Caco-2 (cell line): ENCODE results near the gene SMARCD1. TPM values are rescaled to one million over a fixed set of nuclear protein-coding genes. Genes with fewer than 3 reads are reported as not detected.

ENCODE experiments used
- BruUV-seq: library from RNA; stranded (reverse); fragments of 400-500 nt; replicated peaks from 2 replicates; lab custom pipeline; 2021; lab: Mats Ljungman, UMichigan
- CTCF ChIA-PET: fragments of 300-600 bp; sonication (Branson Sonifier 250); formaldehyde crosslinking; loops from one replicate; lab custom pipeline; 2022; ENCODE audit warnings: antibody characterized with exemption; lab: Charles Lee
- POLR2A ChIA-PET: fragments of 300-600 bp; sonication (Branson Sonifier 250); formaldehyde crosslinking; loops from one replicate; lab custom pipeline; 2022; ENCODE audit warnings: antibody characterized with exemption; lab: Charles Lee
- DNase-seq, 2 experiments: peaks; one replicate each; pipeline versions ENCODE4 v3.0.0 to v3.0.0-alpha.2; 2020 to 2022
- H3K27me3 ChIP-seq: replicated peaks from 2 replicates; pipeline ENCODE4 v1.6.0; 2011; ENCODE audit warnings: low read length; ENCODE audit not compliant: control insufficient read depth, insufficient read depth
- H3K36me3 ChIP-seq: 2 replicates; pipeline ENCODE4 v1.5.1; 2011; ENCODE audit warnings: low read length; ENCODE audit not compliant: control insufficient read depth, insufficient read depth
- H3K4me1 ChIP-seq: fragments of 250-450 bp; sonication (Bioruptor Pico); 2 replicates; pipeline ENCODE4 v1.5.1; 2020; ENCODE audit warnings: mild to moderate bottlenecking
- H3K4me3 ChIP-seq: 2 replicates; pipeline ENCODE4 v1.5.1; 2011; ENCODE audit warnings: low read depth, mild to moderate bottlenecking, control low read depth, low read length
- H3K9me3 ChIP-seq: fragments of 250-450 bp; sonication (Bioruptor Pico); 2 replicates; pipeline ENCODE4 v1.5.1; 2020; ENCODE audit warnings: mild to moderate bottlenecking, moderate library complexity
- H3K27ac Mint-ChIP-seq: one replicate; pipeline ENCODE4 v1.8.0; 2022; ENCODE audit warnings: mixed read lengths; ENCODE audit not compliant: unreplicated experiment
- H3K27me3 Mint-ChIP-seq: one replicate; pipeline ENCODE4 v1.8.0; 2022; ENCODE audit warnings: mixed read lengths; ENCODE audit not compliant: insufficient read depth, unreplicated experiment
- H3K36me3 Mint-ChIP-seq: one replicate; pipeline ENCODE4 v1.8.0; 2022; ENCODE audit warnings: mild to moderate bottlenecking, mixed read lengths; ENCODE audit not compliant: insufficient read depth, unreplicated experiment
- H3K4me1 Mint-ChIP-seq: one replicate; pipeline ENCODE4 v1.8.0; 2022; ENCODE audit warnings: low read depth, mixed read lengths; ENCODE audit not compliant: unreplicated experiment
- H3K4me3 Mint-ChIP-seq: one replicate; pipeline ENCODE4 v1.8.0; 2022; ENCODE audit warnings: mild to moderate bottlenecking, moderate library complexity, mixed read lengths; ENCODE audit not compliant: unreplicated experiment
- H3K9me3 Mint-ChIP-seq: one replicate; pipeline ENCODE4 v1.8.0; 2022; ENCODE audit warnings: mixed read lengths; ENCODE audit not compliant: unreplicated experiment
- intact Hi-C: fragments of 100-400 bp; cut with micrococcal nuclease; formaldehyde crosslinking; loops from one replicate; pipeline ENCODE4 v1.10.0; 2022; ENCODE audit not compliant: unreplicated experiment
- total RNA-seq: library from RNA; stranded (reverse); gene quantifications from 2 replicates; pipeline ENCODE4 v1.2.3, GENCODE V29; 2022
- TF ChIP-seq, protein P1 (sequence below), 2 experiments: fragments of 200-600 bp in 1 of 2; IDR thresholded peaks; 1 replicate in 1 of 2; 2 replicates in 1 of 2; pipeline versions ENCODE4 v1.5.1 to v1.8.0; 2011 to 2022; ENCODE audit warnings: antibody characterized with exemption in 1 of 2, control low read depth in 1 of 2, inconsistent platforms in 1 of 2, low read depth in 1 of 2, low read length in 1 of 2, mild to moderate bottlenecking in 1 of 2, moderate library complexity in 1 of 2; ENCODE audit not compliant: insufficient read depth in 1 of 2, severe bottlenecking in 1 of 2, unreplicated experiment in 1 of 2

The SMARCD1 gene
- total RNA-seq, 1 experiment from 2014 or later: 158 TPM

DNA sequence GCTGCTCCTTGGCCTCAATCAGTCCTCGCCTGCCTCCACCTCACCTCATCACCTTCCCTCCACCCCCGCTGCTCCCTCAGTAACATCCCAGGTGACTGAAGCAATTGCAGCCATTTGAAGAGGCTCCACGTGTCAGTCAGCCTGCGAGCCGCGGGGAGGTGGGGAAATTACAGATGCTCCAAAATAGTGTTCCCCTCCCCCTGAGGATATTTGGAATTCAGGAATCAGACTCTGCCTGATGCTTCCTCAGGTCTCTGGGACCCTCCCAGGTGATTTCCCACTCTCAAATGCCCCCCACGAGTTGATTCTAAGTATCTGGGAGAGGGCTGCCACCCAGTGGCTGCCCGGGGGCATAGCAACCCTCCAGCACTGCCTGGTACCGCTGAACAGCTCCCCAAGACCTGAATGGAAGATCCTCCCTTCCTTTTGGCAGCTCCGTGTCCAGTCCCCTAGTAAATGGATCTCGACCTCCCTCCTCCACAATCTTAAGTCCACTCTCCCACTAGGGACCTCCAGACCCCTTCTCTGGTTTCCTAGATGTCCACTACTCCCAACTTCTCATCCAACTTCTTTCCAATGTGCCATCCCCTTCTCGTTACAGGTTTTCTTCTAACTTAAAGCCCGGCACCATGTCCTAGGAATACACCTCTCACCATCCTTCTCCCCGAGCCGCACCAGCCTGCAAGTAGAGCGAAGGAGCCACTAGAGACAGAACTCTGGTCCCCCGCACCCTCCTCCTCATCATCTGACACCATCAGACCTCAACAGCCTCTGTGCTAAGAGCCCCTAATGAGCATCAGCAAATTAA lies 29.1 kb upstream of the SMARCD1 start:
- TF ChIP-seq, protein P1, sequence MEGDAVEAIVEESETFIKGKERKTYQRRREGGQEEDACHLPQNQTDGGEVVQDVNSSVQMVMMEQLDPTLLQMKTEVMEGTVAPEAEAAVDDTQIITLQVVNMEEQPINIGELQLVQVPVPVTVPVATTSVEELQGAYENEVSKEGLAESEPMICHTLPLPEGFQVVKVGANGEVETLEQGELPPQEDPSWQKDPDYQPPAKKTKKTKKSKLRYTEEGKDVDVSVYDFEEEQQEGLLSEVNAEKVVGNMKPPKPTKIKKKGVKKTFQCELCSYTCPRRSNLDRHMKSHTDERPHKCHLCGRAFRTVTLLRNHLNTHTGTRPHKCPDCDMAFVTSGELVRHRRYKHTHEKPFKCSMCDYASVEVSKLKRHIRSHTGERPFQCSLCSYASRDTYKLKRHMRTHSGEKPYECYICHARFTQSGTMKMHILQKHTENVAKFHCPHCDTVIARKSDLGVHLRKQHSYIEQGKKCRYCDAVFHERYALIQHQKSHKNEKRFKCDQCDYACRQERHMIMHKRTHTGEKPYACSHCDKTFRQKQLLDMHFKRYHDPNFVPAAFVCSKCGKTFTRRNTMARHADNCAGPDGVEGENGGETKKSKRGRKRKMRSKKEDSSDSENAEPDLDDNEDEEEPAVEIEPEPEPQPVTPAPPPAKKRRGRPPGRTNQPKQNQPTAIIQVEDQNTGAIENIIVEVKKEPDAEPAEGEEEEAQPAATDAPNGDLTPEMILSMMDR (IDR thresholded peaks at IDR 0.05; ENCODE audit: insufficient read depth in 1 of 2, low read depth in 1 of 2, low read length in 1 of 2, severe bottlenecking in 1 of 2, unreplicated experiment in 1 of 2): peak; percentile 99
- H3K9me3 ChIP-seq: no peaks in the 10 kb centered on the region
- peak overlapping the region; percentile 20 for H3K4me3 ChIP-seq
- peaks cover 24% of the 10 kb centered on the region for H3K4me1 Mint-ChIP-seq
- peak; percentile 75 to 76 for DNase-seq
- no peaks in the 10 kb centered on the region for H3K27me3 ChIP-seq
- ChIA-PET POLR2A (interaction anchor here (0.5 to 1.2 kb wide), 3 partner anchors 27 to 1346 kb away, joined by 3 read pairs; partner anchors contain the start of gene RACGAP1), CTCF (interaction anchor here (0.6 to 3.2 kb wide), 30 partner anchors 10 to 227 kb away, joined by 3 to 43 read pairs (median 4); partner anchors contain the start of genes AQP6, CERS5, COX14 and NCKAP5L)
- intact Hi-C loops: loop anchor here (1.0 to 5.0 kb wide), 4 partner anchors 17 to 279 kb away; no protein-coding TSS in a partner anchor
- H3K36me3 ChIP-seq: no peaks in the 10 kb centered on the region
- H3K36me3 Mint-ChIP-seq: no peaks in the 10 kb centered on the region
- H3K27me3 Mint-ChIP-seq: peaks cover 2% of the 10 kb centered on the region
- no TSS peak for BruUV-seq
- peaks cover 22% of the 10 kb centered on the region for H3K4me1 ChIP-seq
- H3K9me3 Mint-ChIP-seq: no peaks in the 10 kb centered on the region
- peak overlapping the region; percentile 40 for H3K27ac Mint-ChIP-seq
- peak overlapping the region; percentile 94 for H3K4me3 Mint-ChIP-seq

DNA sequence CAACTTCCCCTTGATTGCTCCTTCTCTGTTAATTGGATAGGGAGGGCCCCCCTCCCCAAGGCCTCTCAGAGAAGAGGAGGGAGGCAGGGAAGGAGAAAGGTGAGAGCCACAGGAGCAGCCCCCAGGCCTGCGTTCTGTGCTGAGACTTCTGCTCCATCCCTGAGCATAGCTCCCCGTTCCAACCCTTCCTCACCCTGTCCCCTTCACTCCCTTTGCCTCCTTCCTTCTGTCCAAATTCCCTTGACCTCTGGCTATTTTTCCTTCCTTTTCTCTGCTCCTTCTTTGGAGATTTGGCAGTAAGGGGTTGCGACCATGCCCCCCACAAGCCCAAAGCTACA lies 28.5 kb upstream of the SMARCD1 start:
- TF ChIP-seq, protein P1 (IDR thresholded peaks at IDR 0.05; ENCODE audit: insufficient read depth in 1 of 2, low read depth in 1 of 2, low read length in 1 of 2, severe bottlenecking in 1 of 2, unreplicated experiment in 1 of 2): no peak
- Histone ChIP-seq H3K4me1 (peaks cover 16% of the 10 kb centered on the region), H3K4me3 (peak overlapping the region; percentile 73), H3K27me3 (no peaks in the 10 kb centered on the region), H3K36me3 (no peaks in the 10 kb centered on the region), H3K9me3 (no peaks in the 10 kb centered on the region)
- no peak for DNase-seq
- BruUV-seq: no TSS peak
- Mint-ChIP-seq H3K36me3 (no peaks in the 10 kb centered on the region), H3K27ac (no peak overlapping the region), H3K4me3 (peak overlapping the region; percentile 94), H3K9me3 (no peaks in the 10 kb centered on the region), H3K27me3 (peaks cover 2% of the 10 kb centered on the region), H3K4me1 (peaks cover 21% of the 10 kb centered on the region)
- ChIA-PET CTCF (interaction anchor here (0.6 to 3.2 kb wide), 26 partner anchors 10 to 228 kb away, joined by 3 to 43 read pairs (median 4); partner anchors contain the start of genes AQP6, CERS5, COX14 and NCKAP5L), POLR2A (interaction anchor here (0.5 to 1.2 kb wide), 2 partner anchors 26 to 1346 kb away, joined by 3 read pairs; no protein-coding TSS in a partner anchor)
- intact Hi-C loops: loop anchor here (1.0 to 5.0 kb wide), 4 partner anchors 17 to 279 kb away; no protein-coding TSS in a partner anchor
